ENCODE data around the gene TFAP2E. TPM values are rescaled to one million over a fixed set of nuclear protein-coding genes. Genes with fewer than 3 reads are reported as not detected.
"Not testable (repeated sequence)": the region's sequence is repeated elsewhere in the genome, so short reads cannot be mapped to it uniquely, and the experiment has no call there.

Gene TFAP2E
- polyA plus RNA-seq, 12 donors: 0.31 to 2.3 (median 0.57) TPM; not detected in 2

DNA sequence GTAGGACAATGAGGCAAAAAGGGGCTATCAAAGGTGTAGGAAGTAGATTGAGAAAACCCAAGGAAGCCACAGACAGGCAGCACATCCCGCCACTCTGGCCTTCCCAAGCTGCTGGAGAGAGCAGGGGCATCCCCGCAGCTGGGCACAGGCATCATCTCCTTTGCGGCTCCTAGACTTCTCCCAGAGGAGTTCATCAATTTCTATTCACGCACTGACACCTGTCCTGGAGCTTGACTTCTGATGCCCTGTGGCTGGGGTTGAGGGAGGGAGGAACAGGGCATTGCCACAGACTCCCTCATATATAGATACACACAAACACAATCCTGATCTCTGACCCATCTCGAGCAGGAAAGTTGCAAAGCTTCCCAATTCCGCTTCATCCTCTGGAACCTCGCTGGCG lies 1.9 kb upstream of the TFAP2E start:
- DNase-seq: no peak

- DNase-seq: no peak
Measured at GRCh38 chr1:35572296-35572695, 818 bp upstream of the TFAP2E start.

DNA sequence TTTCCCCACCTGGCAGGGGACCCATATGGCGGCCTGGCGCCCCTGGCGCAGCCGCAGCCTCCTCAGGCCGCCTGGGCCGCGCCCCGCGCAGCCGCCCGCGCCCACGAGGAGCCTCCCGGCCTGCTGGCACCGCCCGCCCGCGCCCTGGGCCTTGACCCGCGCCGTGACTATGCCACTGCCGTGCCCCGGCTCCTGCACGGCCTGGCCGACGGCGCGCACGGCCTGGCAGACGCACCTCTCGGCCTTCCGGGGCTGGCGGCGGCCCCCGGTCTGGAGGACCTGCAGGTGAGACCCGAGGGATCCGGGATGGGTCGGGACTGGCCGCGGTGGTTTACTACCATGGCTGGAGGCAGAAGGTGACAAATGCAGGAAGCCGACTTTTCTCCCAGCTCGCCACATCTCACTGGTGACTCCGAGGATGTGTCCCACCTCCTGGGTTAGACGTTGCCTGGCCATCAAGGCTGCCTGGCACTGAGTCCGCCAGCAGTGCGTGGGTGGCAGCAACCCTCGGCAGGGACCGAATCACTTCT lies 1.1 kb downstream of the TFAP2E start:
- DNase-seq: no peak

- no peak for DNase-seq
Measured at GRCh38 chr1:35574655-35575415, 1.7 kb downstream of the TFAP2E start.

- no peak for DNase-seq
Measured at GRCh38 chr1:35575416-35575958, 2.4 kb downstream of the TFAP2E start.

DNA sequence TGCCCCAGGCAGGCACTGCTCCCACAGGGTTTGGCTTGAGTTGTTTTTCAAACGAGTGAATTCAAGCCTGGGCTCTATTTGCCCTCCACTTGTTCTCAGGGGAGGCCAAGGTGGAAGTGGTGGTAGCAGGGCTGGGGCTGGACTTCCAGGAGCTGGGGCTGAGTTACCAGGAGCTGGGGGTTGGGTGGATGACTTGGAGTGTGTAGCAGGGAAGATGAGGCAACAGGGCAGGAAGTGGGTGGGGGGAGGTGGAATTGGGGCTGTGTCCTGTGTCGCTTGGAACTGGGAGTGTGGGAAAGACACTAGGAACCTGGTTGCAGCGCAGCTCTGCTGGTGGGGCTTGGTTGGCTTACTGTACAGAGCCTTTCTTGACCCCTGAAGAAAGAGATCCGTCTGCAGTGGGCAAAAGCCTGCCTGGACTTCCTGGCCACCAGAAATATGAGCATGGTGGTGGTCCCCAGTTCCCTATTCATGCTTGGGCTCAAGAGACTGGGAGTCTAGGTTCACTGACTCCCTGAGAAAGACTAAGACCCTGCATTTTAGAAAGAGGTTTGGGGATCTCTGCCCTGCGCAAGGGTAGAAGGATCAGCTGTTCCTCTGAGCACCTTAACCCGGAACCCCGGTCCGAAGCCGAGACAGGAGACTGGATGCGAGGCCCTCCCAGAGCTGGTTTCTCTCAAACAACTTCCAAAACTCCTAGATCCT lies 3.1 kb downstream of the TFAP2E start:
- DNase-seq: no peak

GRCh38 chr1:35576766-35577070 lies 3.6 kb downstream of the TFAP2E start:
- not testable (repeated sequence) for DNase-seq

GRCh38 chr1:35577071-35577998 lies 4.2 kb downstream of the TFAP2E start:
- no peak for DNase-seq

DNA sequence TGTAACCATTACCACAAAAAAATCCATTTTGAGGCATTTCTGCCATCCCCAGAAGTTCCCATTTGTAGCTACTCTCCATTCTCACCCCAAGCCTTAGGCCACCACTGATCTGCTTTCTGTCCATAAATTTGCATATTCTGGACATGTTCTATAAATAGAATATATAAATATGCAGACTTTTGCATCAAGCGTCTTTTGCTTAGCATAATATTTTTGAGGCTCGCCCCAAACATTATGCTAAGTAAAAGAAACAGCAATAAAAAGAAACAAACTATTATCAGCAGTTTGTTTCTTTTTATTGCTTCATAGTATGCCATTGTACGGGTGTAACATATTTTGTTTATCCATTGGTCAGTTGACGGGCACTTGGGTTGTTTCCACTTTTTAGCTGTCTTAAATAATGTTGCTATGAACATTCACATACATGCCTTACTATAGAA lies 7.9 kb downstream of the TFAP2E start:
- DNase-seq: no peak

- DNase-seq: not testable (repeated sequence)
Measured at GRCh38 chr1:35581621-35582020, 8.5 kb downstream of the TFAP2E start.

DNA sequence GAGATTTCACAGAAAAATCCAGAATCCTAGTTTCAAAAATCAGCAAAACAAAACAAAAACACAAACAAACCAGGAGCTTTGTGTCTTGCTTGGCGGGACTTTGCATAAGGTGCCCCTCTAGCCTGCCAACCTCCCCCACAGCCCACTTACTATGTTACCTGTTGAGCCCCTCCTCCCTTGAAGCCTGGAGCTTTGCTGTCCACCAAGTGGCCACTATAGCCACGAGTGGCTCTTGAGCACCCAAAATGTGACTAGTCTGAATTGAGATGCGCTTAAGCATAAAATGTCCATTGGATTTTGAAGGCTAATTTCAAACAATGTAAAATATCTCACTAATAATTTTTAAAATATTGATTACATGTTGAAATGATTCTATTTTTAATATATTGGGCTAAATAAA lies 12.2 kb downstream of the TFAP2E start:
- no peak for DNase-seq

DNA sequence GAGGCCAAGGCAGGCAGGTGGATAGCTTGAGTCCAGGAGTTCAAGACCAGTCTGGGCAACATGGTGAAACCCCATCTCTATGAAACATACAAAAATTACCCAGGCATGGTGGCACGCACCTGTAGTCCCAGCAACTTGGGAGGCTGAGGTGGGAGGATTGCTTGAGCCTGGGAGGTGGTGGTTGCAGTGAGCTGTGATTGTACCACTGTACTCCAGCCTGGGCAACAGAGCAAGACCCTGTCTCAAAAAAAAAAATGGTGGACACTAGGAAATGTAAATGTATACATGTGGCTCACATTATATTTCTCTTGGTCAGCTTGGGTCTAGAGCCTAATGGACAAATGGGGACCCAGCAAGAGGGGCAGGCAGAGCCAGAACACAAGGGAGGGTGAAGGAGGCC lies 12.7 kb downstream of the TFAP2E start:
- not testable (repeated sequence) for DNase-seq

DNA sequence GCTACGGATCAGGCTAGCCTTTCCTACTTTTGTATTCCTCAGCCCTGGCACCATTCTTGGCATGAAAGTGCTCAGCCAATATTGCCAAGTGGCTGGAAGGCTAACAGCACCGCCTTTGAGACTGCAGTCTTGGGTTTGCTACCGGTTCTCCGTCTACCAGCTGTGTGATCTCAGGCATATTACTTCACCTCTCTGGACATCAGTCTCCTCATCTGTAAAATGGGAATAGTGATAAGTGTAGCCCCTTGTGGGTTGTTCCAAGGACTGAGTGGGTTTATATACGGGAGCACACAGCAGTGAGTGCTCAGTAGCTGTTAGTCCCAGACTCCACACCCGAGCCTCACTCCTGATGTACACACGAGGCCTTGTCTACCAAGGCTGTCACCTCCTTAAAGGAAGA lies 13.7 kb downstream of the TFAP2E start:
- no peak for DNase-seq

GRCh38 chr1:35587736-35588135 lies 14.6 kb downstream of the TFAP2E start:
- no peak for DNase-seq

GRCh38 chr1:35588197-35588910 lies 15.2 kb downstream of the TFAP2E start:
- DNase-seq: no peak

- DNase-seq: no peak
Measured at GRCh38 chr1:35589516-35590427, 16.7 kb downstream of the TFAP2E start.

DNA sequence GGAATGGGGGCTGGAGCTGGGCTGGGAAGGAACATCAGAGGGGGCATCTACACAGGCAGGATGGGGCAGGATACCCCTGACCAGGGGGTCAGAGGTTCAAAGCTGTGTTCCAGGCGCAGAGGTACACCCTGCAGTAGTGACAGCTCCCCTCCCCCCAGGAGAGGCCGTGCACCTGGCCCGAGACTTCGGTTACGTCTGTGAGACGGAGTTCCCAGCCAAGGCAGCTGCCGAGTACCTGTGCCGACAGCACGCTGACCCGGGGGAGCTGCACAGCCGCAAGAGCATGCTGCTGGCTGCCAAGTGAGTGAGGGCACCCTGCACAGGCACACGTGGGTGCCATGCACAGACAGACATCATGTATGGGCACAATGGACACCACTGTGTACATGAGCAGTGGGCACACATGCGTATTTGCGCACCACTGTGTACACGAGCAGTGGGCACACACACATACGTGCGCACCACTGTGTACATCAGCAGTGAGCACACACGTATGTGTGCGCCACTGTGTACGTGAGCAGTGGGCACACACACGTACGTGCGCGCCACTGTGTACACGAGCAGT lies 17.4 kb downstream of the TFAP2E start:
- DNase-seq: no peak

DNA sequence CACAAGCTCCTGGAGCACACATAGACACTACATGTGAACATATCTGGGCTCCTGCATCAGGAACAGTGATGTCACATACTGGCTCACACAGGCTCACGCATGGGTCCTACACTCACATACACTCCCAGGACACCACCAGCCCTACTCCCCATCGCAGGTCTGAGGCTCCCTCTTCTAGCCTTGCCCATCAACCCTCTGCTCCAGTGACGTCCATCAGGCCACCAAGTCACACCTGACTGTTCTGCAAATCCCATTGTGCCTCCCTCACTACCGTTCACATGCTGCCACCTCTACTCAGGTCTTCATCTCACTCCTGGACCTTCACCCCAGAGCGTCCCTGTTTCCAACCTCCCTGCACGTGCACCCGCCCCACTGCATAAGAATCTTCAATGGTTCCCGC lies 18.1 kb downstream of the TFAP2E start:
- DNase-seq: no peak

GRCh38 chr1:35592991-35593769 lies 20.1 kb downstream of the TFAP2E start:
- DNase-seq: no peak
